SK-N-SH treated with all-trans-retinoic acid at 6 μM for 48 hours (cell line): Measurements from ENCODE around the gene AXIN2.
A peak's percentile ranks its signal among the peaks of the same experiment; 100 is the strongest.

Experiments used
- ATAC-seq: fragments of 200-7000 bp; cut with Tn5 transposase; 3 replicates; pipeline ENCODE4 v1.9.1; 2020; ENCODE audit warnings: mild to moderate bottlenecking, moderate library complexity
- BACH2 ChIP-seq: fragments of 250-450 bp; sonication (Bioruptor Pico); IDR thresholded peaks from 2 replicates; pipeline ENCODE4 v1.9.0; 2021; ENCODE audit warnings: mild to moderate bottlenecking, borderline replicate concordance
- ESRRG ChIP-seq: fragments of 250-450 bp; sonication (Bioruptor Pico); IDR thresholded peaks from 2 replicates; pipeline ENCODE4 v1.6.1; 2021; ENCODE audit warnings: mild to moderate bottlenecking
- GLIS3 ChIP-seq: fragments of 250-450 bp; sonication (Bioruptor Pico); IDR thresholded peaks from 2 replicates; pipeline ENCODE4 v1.5.0; 2020; ENCODE audit warnings: mild to moderate bottlenecking, moderate library complexity
- ISL1 ChIP-seq: fragments of 250-450 bp; sonication (Bioruptor Pico); IDR thresholded peaks from 2 replicates; pipeline ENCODE4 v2.1.2; 2022; ENCODE audit warnings: mild to moderate bottlenecking, moderate library complexity
- POU6F1 ChIP-seq: fragments of 250-450 bp; sonication (Bioruptor Pico); IDR thresholded peaks from 2 replicates; pipeline ENCODE4 v1.8.0; 2021; ENCODE audit warnings: low read depth, mild to moderate bottlenecking, moderate library complexity, borderline replicate concordance
- RARB ChIP-seq: fragments of 250-450 bp; sonication (Bioruptor Pico); IDR thresholded peaks from 2 replicates; pipeline ENCODE4 v1.8.0; 2021; ENCODE audit warnings: mild to moderate bottlenecking, moderate library complexity
- SNAI2 ChIP-seq: fragments of 250-450 bp; sonication (Bioruptor Pico); IDR thresholded peaks from 2 replicates; pipeline ENCODE4 v1.5.0; 2020; ENCODE audit warnings: mild to moderate bottlenecking, moderate library complexity
- TCF4 ChIP-seq: fragments of 250-450 bp; sonication (Bioruptor Pico); IDR thresholded peaks from 2 replicates; pipeline ENCODE4 v1.8.0; 2021; ENCODE audit warnings: mild to moderate bottlenecking, moderate library complexity, borderline replicate concordance
- TOX ChIP-seq: fragments of 250-450 bp; sonication (Bioruptor Pico); IDR thresholded peaks from 2 replicates; pipeline ENCODE4 v1.8.0; 2021; ENCODE audit warnings: mild to moderate bottlenecking, moderate library complexity, borderline replicate concordance
- TSHZ2 ChIP-seq: fragments of 250-450 bp; sonication (Bioruptor Pico); IDR thresholded peaks from 2 replicates; pipeline ENCODE4 v1.5.0; 2020; ENCODE audit warnings: mild to moderate bottlenecking, moderate library complexity
- ZFP3 ChIP-seq: fragments of 250-450 bp; sonication (Bioruptor Pico); IDR thresholded peaks from 2 replicates; pipeline ENCODE4 v1.5.0; 2020; ENCODE audit warnings: mild to moderate bottlenecking, moderate library complexity
- ZFP30 ChIP-seq: fragments of 450-650 bp; formaldehyde crosslinking; IDR thresholded peaks from 2 replicates; pipeline ENCODE4 v1.5.0; 2022; ENCODE audit warnings: mild to moderate bottlenecking, moderate library complexity
- ZNF565 ChIP-seq: fragments of 450-650 bp; formaldehyde crosslinking; conservative IDR thresholded peaks from 2 replicates; pipeline ENCODE4 v1.5.0; 2020; ENCODE audit warnings: low read depth, mild to moderate bottlenecking, moderate library complexity
- ZNF70 ChIP-seq: fragments of 450-650 bp; formaldehyde crosslinking; IDR thresholded peaks from 2 replicates; pipeline ENCODE4 v1.5.0; 2020; ENCODE audit warnings: mild to moderate bottlenecking, moderate library complexity
- ZNF8 ChIP-seq: fragments of 450-650 bp; formaldehyde crosslinking; IDR thresholded peaks from 2 replicates; pipeline ENCODE4 v1.5.0; 2020; ENCODE audit warnings: mild to moderate bottlenecking, moderate library complexity
- TF ChIP-seq, protein P1 (sequence below): fragments of 250-450 bp; sonication (Bioruptor Pico); IDR thresholded peaks from 2 replicates; pipeline ENCODE4 v1.5.1; 2021; ENCODE audit warnings: mild to moderate bottlenecking, moderate library complexity

The AXIN2 gene

DNA sequence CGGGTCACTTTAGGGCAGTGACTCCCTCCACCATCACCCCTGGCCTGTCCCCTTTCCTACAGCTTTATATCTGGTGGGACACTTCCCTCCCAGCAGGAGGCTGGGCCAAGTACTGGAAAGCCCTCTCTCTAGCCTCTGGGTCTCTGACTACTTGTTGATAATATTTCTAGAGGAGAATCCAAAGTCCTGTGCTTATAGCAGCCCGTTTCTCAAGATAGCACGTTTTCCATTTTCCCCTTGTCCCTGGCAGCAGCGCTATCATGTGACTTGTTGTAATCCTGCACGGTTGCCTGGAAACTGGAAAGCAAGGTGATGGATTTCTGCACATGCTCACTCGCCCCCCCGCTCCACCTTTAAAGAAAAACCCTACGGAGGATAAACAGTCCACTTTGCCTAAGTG, 3.3 kb upstream of the AXIN2 start (continued):
- TF ChIP-seq TSHZ2 (CRISPR knock-in tag) = no peak
- TF ChIP-seq RARB = no peak
- no peak for TF ChIP-seq SNAI2 (CRISPR knock-in tag)
- TF ChIP-seq TCF4 (CRISPR knock-in tag) = no peak
- no peak for TF ChIP-seq ZFP3 (CRISPR knock-in tag)

DNA sequence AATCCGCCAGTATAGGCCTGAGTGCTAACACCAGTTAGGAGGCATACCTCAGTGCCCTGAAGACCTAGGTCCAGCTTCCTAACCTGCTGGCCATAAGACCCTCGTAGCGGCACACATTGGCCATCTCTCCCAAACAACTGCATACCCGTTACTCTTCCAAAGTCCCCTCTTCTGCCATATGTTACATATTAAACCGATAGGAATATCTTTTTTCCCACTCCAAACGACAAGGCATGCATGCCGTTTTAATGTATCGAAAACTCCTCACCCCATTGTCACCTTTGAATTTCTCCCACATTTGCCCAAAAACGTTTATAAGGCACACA, 721 bp upstream of the AXIN2 start:
- TF ChIP-seq TSHZ2 (CRISPR knock-in tag) (no peak), ISL1 (CRISPR knock-in tag) (no peak), TOX (no peak), RARB (no peak), ZNF8 (CRISPR knock-in tag) (no peak), GLIS3 (CRISPR knock-in tag) (no peak), ZFP3 (CRISPR knock-in tag) (no peak), POU6F1 (CRISPR knock-in tag) (no peak), ZFP30 (CRISPR knock-in tag) (no peak), BACH2 (CRISPR knock-in tag) (no peak), ZNF565 (no peak), ESRRG (CRISPR knock-in tag) (no peak)
- TF ChIP-seq, protein P1, sequence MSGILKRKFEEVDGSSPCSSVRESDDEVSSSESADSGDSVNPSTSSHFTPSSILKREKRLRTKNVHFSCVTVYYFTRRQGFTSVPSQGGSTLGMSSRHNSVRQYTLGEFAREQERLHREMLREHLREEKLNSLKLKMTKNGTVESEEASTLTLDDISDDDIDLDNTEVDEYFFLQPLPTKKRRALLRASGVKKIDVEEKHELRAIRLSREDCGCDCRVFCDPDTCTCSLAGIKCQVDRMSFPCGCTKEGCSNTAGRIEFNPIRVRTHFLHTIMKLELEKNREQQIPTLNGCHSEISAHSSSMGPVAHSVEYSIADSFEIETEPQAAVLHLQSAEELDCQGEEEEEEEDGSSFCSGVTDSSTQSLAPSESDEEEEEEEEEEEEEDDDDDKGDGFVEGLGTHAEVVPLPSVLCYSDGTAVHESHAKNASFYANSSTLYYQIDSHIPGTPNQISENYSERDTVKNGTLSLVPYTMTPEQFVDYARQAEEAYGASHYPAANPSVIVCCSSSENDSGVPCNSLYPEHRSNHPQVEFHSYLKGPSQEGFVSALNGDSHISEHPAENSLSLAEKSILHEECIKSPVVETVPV = no peak
- no peak for ATAC-seq

- ATAC-seq = peak; percentile 36
- TF ChIP-seq ZNF70 (no peak), SNAI2 (CRISPR knock-in tag) (no peak), ISL1 (CRISPR knock-in tag) (no peak)
Measured at GRCh38 chr17:65560628-65561451, 608 bp downstream of the AXIN2 start.

DNA sequence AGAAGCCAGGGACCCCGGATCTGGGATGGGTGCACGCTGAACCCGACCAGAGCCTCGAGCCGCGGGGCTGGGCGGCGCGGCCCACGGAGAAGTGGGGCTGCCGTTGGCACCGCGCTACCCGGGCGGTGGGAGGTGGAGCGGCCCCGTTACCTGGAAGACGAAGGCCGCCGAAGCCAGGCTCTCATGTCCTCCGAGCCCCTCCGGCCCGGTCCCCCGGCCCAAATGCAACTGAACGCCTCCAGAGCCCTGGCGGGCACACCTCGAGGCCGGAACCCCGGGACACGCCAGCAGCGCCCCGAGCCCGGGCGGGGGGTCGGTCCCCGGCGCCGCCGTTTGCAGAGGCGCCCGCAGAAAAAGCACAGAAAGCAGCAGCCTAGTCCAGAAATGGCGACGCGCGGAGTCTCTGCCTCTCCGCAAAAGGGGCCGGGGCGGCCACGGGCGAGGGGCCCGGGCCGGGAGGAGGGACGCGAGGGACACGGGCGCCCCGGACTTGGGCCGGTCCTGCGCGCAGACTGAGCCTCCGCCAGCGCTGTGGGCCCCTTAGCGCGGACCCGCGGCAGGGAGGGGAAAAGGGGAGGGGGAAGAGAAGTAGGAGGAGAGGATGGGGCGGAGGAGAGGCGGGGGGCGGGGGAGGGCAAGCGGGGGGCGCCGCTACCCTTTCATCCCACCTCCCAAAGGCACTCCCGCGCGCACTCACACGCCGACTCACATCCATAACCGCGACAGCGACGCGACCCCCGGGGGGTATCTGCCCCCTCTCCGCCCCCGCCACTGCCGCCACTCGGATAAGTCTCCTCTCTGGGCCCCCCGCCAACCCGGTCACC, 1.4 kb downstream of the AXIN2 start:
- ATAC-seq = peak; percentile 48

More for the DNA sequence above, 1.4 kb downstream of the AXIN2 start:
- TF ChIP-seq, protein P1 = no peak
